Epithelial cell of esophagus (primary cell): ENCODE data around the gene RFX2.

Experiments used
- DNase-seq: peaks from one replicate; pipeline ENCODE4 v3.0.0; 2010; ENCODE audit warnings: low read depth
- H3K4me3 ChIP-seq: 2 replicates; pipeline ENCODE4 v1.5.1; 2011; ENCODE audit warnings: mild to moderate bottlenecking, low read length, control low read depth
- TF ChIP-seq, protein P1 (sequence below): IDR thresholded peaks from 2 replicates; pipeline ENCODE4 v1.5.1; 2011; ENCODE audit warnings: low read depth, mild to moderate bottlenecking, low read length, control low read depth, inconsistent platforms; ENCODE audit not compliant: insufficient read depth; ENCODE audit errors: missing control alignments

RFX2 gene

DNA sequence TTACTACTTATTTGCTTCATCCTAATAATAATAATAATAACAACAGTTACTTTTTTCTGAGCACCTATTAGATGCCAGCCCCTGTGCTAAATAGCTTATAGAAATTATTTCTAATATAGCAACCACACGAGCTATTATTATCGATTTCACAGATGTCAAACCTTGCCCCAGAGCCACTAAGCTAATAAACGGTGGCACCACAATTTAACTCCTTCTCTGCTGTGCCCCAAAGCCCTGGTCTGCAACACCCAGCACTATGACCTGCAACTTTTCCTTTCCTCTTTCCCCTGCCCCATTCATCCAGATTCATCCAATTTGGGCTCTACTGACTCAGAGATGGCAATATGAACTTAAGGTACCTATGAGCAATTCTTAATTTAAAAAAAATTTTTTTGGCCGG, 6.4 kb downstream of the RFX2 start:
- TF ChIP-seq, protein P1, sequence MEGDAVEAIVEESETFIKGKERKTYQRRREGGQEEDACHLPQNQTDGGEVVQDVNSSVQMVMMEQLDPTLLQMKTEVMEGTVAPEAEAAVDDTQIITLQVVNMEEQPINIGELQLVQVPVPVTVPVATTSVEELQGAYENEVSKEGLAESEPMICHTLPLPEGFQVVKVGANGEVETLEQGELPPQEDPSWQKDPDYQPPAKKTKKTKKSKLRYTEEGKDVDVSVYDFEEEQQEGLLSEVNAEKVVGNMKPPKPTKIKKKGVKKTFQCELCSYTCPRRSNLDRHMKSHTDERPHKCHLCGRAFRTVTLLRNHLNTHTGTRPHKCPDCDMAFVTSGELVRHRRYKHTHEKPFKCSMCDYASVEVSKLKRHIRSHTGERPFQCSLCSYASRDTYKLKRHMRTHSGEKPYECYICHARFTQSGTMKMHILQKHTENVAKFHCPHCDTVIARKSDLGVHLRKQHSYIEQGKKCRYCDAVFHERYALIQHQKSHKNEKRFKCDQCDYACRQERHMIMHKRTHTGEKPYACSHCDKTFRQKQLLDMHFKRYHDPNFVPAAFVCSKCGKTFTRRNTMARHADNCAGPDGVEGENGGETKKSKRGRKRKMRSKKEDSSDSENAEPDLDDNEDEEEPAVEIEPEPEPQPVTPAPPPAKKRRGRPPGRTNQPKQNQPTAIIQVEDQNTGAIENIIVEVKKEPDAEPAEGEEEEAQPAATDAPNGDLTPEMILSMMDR = no peak
- H3K4me3 ChIP-seq = no peak overlapping the region

DNA sequence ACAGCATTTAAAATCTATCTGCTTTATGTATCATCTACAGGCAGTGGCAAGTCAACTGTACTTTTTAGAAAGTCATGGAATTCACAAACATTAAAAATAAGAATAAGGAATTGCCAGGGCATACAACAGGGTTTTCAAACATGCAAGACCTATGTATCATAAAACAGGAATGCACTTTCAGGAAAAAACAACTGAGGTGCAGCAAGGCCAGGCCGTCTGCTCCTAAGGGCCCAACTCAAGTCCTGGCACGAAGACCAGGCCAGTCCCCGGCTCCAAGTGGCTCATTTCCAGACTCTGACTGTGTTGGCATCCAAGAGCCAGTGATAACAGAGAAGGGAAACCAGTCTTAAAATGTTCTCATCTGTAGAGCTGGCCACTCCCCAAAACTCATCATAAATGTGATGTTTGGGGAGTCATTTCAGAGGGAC, 7.1 kb downstream of the RFX2 start:
- DNase-seq = peak; percentile 100
- no peak overlapping the region for H3K4me3 ChIP-seq
- TF ChIP-seq, protein P1 = no peak

More for the DNA sequence above, 6.4 kb downstream of the RFX2 start:
- no peak for DNase-seq

DNA sequence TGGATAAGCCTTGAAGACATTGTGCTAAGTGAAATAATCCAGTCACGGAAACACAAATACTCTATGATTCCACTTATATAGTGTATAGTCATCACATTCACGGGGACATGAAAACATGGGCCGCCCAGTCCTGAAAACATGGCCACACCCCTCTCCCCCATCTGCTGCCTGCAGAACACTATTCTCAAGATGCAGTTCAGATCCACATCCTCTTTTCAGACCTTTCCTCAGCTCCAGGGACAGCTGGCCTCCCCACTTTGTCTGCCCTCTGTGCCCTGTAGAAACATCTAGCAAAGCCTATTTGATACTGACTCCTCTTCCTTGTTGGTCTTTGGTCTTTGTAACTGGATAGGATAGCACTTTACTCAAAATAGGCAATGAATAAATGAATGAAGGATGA, 8.3 kb downstream of the RFX2 start:
- no peak for DNase-seq
- TF ChIP-seq, protein P1 = no peak
- no peak overlapping the region for H3K4me3 ChIP-seq

DNA sequence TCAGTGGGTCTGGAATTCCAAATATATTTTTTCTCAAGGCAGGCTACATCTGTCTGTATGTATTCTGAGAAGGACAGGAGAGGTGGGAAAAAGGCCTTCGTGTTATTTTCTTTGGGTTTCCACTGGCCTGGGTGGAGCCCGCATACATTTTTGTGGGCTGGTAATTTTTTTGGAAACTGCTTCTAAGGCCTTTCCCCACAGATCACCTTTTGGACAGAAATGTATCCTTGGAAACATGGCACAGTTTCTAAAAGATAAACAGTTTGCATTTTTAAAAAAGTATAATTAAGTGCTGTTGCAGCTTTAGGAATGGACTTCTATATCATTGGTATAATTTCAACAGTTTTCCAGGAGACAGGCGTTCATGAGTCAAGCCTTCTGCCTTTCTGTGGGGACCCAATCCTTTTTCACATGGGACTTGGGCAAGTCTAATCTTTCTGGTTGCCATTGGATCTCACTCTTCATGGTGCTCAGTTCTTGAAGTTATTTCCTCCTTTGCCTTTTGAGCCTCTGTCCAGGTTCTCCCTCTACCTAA, 8.9 kb downstream of the RFX2 start:
- DNase-seq = no peak
- TF ChIP-seq, protein P1 = no peak
- no peak overlapping the region for H3K4me3 ChIP-seq

DNA sequence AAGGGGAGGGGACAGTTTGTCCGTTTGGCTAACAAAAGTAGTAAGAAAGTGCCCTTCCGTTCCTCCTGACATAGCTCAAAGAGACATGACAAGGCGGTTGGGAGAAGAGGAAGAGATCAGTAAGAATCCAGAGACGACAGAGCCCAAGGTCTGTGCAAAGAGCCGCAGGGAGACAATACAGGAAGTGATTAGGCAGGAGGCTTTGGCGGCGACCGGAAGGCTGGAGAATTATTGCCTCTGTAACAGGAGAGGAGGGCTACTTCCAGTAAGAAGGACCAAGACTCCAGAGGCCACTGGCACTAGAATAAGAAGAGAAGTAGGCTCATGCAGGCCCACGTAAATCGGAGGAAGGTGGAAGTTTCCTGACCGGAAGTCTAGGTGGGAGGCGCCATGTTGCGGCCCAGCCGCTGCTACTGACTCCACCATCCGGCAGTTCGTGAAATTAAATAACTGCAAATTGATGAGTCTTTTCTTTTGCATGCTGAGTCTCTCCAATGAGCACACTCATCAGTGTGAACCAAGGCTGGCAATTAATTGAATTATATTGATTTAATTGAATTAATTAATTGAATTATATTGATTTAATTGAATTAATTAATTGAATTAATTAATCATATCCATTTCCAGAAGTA, 9.9 kb downstream of the RFX2 start:
- TF ChIP-seq, protein P1 = no peak
- DNase-seq = no peak
- no peak overlapping the region for H3K4me3 ChIP-seq

DNA sequence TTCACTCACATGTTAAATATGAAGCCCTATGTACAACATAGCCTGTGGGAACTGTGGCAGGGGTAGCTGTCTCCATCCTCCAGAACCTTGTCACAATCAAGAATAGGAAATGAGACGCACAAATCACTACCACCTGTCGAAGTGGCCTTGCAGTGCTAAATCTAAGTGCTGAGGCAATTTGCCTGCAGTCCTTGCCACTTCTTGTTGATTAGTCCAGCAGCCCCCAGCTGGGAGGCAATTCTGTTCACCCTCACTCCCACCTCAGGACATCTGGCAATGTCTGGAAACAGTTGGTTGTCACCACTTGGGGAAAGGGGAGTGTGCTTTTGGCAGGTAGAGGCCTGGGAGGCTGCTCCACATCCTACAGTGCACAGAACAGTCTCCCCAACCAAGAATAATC, 10.7 kb downstream of the RFX2 start:
- H3K4me3 ChIP-seq = no peak overlapping the region

DNA sequence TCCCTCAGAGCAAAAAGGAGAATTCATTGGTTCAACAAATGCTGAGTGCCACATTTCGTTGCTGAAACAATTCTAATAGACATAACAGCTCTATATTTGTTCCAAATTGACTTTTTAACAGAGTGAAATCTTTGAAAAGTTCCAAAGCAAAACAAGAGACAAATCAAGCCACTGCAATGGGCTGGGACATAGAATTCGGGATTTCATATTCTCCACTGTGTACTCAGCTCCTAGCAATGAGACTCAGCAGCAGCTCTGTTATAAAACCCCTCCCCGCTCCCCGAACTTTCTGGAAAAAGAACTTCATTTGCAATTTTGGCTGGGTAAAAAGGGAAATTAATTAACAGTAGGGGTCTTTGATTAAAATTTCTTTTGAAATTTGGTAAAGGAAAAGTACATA, 11.3 kb downstream of the RFX2 start:
- no peak overlapping the region for H3K4me3 ChIP-seq
- TF ChIP-seq, protein P1 = no peak
- no peak for DNase-seq

More for the DNA sequence above, 10.7 kb downstream of the RFX2 start:
- TF ChIP-seq, protein P1 = no peak
- DNase-seq = no peak
